ENCODE results near the gene CMTM6.

CMTM6 gene

GRCh38 chr3:32498992-32499391 lies 3.7 kb downstream of the CMTM6 start:
- Histone ChIP-seq H3K27ac (replicated peaks) (no peak overlapping the region), H3K27me3 (ENCODE audit: insufficient read depth, poor library complexity, severe bottlenecking) (no peaks in the 10 kb centered on the region), H3K4me3 (replicated peaks; ENCODE audit: insufficient read depth, low read length) (no peak overlapping the region)
- no peak for DNase-seq (ENCODE audit: low read depth in 1 of 2, low spot score in 1 of 2)
- TF ChIP-seq POLR2AphosphoS5 (IDR thresholded peaks at IDR 0.05; ENCODE audit: low read depth) = no peak
- TF ChIP-seq SPI1 (IDR thresholded peaks at IDR 0.05; ENCODE audit: borderline replicate concordance, low read depth) = no peak
- no peak for TF ChIP-seq CTCF (IDR thresholded peaks at IDR 0.05; ENCODE audit: insufficient read depth, low read length)
- TF ChIP-seq GABPA (IDR thresholded peaks at IDR 0.05; ENCODE audit: low read depth) = no peak
- no peak for TF ChIP-seq REST (IDR thresholded peaks at IDR 0.05; ENCODE audit: insufficient replicate concordance, low read depth)

GRCh38 chr3:32498252-32498651 lies 4.4 kb downstream of the CMTM6 start:
- H3K27ac ChIP-seq (replicated peaks) = no peak overlapping the region
- H3K4me3 ChIP-seq (replicated peaks; ENCODE audit: insufficient read depth, low read length) = no peak overlapping the region
- no peak for TF ChIP-seq POLR2AphosphoS5 (IDR thresholded peaks at IDR 0.05; ENCODE audit: low read depth)
- peak; percentile 55 for TF ChIP-seq SPI1 (IDR thresholded peaks at IDR 0.05; ENCODE audit: borderline replicate concordance, low read depth)

GRCh38 chr3:32495609-32496008 lies 7.0 kb downstream of the CMTM6 start:
- no peak overlapping the region for H3K27ac ChIP-seq (replicated peaks)
- no peak for TF ChIP-seq GABPA (IDR thresholded peaks at IDR 0.05; ENCODE audit: low read depth)
- no peak for TF ChIP-seq REST (IDR thresholded peaks at IDR 0.05; ENCODE audit: insufficient replicate concordance, low read depth)
- TF ChIP-seq POLR2AphosphoS5 (IDR thresholded peaks at IDR 0.05; ENCODE audit: low read depth) = no peak
- TF ChIP-seq SPI1 (IDR thresholded peaks at IDR 0.05; ENCODE audit: borderline replicate concordance, low read depth) = no peak
- no peak for TF ChIP-seq CTCF (IDR thresholded peaks at IDR 0.05; ENCODE audit: insufficient read depth, low read length)

More at GRCh38 chr3:32498252-32498651, 4.4 kb downstream of the CMTM6 start:
- no peaks in the 10 kb centered on the region for H3K27me3 ChIP-seq (ENCODE audit: insufficient read depth, poor library complexity, severe bottlenecking)
- DNase-seq (ENCODE audit: low read depth in 1 of 2, low spot score in 1 of 2) = no peak

GRCh38 chr3:32495085-32495484 lies 7.6 kb downstream of the CMTM6 start:
- no peak for TF ChIP-seq REST (IDR thresholded peaks at IDR 0.05; ENCODE audit: insufficient replicate concordance, low read depth)
- no peak for TF ChIP-seq SPI1 (IDR thresholded peaks at IDR 0.05; ENCODE audit: borderline replicate concordance, low read depth)
- no peak for TF ChIP-seq CTCF (IDR thresholded peaks at IDR 0.05; ENCODE audit: insufficient read depth, low read length)
- TF ChIP-seq GABPA (IDR thresholded peaks at IDR 0.05; ENCODE audit: low read depth) = no peak
- TF ChIP-seq POLR2AphosphoS5 (IDR thresholded peaks at IDR 0.05; ENCODE audit: low read depth) = no peak
- no peak for DNase-seq (ENCODE audit: low read depth in 1 of 2, low spot score in 1 of 2)
- Histone ChIP-seq H3K27me3 (ENCODE audit: insufficient read depth, poor library complexity, severe bottlenecking) (no peaks in the 10 kb centered on the region), H3K4me3 (replicated peaks; ENCODE audit: insufficient read depth, low read length) (no peak overlapping the region), H3K27ac (replicated peaks) (no peak overlapping the region)

More at GRCh38 chr3:32495609-32496008, 7.0 kb downstream of the CMTM6 start:
- Histone ChIP-seq H3K4me3 (replicated peaks; ENCODE audit: insufficient read depth, low read length) (no peak overlapping the region), H3K27me3 (ENCODE audit: insufficient read depth, poor library complexity, severe bottlenecking) (no peaks in the 10 kb centered on the region)
- DNase-seq (ENCODE audit: low read depth in 1 of 2, low spot score in 1 of 2) = no peak
